ENCODE data around the gene AKR1E2. TPM values are rescaled to one million over a fixed set of nuclear protein-coding genes. Genes with fewer than 3 reads are reported as not detected.

Gene AKR1E2
- total RNA-seq, 1 donor from 2014 or later = 3.9 TPM

DNA sequence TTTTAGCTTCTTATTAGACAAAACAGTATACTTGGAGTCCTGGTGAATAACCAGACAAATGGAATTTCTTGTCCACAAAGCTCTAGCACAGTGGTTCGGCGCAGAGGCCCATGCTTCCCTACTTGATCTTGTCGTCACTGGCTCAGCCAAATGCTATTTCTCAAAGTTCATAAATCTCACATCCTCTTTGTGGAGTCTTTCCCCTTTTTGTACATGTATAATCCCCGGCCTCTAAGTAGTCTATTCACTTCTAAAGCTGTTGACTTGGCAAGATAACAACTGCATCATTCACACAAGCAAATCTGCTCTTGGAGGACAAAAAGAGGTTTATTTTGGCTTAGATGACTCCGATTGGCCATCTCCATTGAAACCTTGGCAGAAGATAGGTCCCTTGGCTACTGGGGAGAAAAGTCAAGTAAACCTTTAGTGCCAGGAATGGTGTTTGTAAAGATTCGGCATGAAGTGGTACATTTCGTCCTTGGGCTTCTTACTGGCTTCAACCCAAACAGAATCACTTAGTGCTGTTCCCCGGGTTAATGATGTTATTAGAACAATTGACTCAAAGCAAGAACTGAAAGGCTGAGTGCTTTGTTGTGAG lies 5.1 kb upstream of the AKR1E2 start:
- DNase-seq (ENCODE audit: low read depth, low spot score) = no peak
- Mint-ChIP-seq H3K27me3 (ENCODE audit: low read depth) (peaks cover 12% of the 10 kb centered on the region), H3K9me3 (peaks cover 4% of the 10 kb centered on the region)

GRCh38 chr10:4822208-4822607 lies 3.8 kb upstream of the AKR1E2 start:
- peaks cover 14% of the 10 kb centered on the region for H3K27me3 Mint-ChIP-seq (ENCODE audit: low read depth)
- no peaks in the 10 kb centered on the region for H3K9me3 Mint-ChIP-seq
- TF ChIP-seq, protein P1, sequence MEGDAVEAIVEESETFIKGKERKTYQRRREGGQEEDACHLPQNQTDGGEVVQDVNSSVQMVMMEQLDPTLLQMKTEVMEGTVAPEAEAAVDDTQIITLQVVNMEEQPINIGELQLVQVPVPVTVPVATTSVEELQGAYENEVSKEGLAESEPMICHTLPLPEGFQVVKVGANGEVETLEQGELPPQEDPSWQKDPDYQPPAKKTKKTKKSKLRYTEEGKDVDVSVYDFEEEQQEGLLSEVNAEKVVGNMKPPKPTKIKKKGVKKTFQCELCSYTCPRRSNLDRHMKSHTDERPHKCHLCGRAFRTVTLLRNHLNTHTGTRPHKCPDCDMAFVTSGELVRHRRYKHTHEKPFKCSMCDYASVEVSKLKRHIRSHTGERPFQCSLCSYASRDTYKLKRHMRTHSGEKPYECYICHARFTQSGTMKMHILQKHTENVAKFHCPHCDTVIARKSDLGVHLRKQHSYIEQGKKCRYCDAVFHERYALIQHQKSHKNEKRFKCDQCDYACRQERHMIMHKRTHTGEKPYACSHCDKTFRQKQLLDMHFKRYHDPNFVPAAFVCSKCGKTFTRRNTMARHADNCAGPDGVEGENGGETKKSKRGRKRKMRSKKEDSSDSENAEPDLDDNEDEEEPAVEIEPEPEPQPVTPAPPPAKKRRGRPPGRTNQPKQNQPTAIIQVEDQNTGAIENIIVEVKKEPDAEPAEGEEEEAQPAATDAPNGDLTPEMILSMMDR (conservative IDR thresholded peaks at IDR 0.05) = no peak

More for the DNA sequence above, 5.1 kb upstream of the AKR1E2 start:
- Mint-ChIP-seq H3K4me1 (peaks cover 2% of the 10 kb centered on the region), H3K36me3 (ENCODE audit: low read depth) (no peaks in the 10 kb centered on the region), H3K27ac (ENCODE audit: unreplicated experiment) (no peak overlapping the region), H3K4me3 (no peak overlapping the region)
- TF ChIP-seq, protein P1 (conservative IDR thresholded peaks at IDR 0.05) = no peak

DNA sequence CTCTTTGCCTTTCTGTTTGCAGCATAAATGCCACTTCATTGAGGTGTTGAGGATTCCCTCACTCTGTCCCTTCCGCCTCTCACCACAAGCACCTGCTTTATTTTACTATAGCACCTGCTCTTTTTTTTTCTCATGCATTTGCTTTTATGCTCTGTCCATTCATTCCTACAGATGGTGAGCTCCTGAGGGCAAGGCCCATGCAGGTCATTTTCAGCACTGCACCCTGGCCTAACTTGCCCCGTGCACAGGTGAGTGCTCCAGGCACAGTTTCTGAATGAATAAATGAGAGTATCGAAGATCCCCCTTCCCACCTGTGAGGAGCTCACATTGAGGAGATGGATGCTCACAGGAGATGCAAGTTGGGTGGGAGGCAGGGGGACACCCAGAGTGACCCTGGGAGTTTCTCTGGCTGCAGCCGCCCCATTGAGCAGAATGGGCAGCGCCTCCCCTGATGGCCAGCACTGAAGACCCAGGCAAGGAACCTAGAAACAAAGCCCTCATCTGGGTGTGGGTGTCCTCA lies 1.2 kb upstream of the AKR1E2 start:
- H3K27ac Mint-ChIP-seq (ENCODE audit: unreplicated experiment) = no peak overlapping the region
- H3K36me3 Mint-ChIP-seq (ENCODE audit: low read depth) = no peaks in the 10 kb centered on the region
- peaks cover 12% of the 10 kb centered on the region for H3K4me1 Mint-ChIP-seq
- H3K9me3 Mint-ChIP-seq = no peaks in the 10 kb centered on the region
- TF ChIP-seq, protein P1 (conservative IDR thresholded peaks at IDR 0.05) = no peak
- DNase-seq (ENCODE audit: low read depth, low spot score) = no peak
- no peak overlapping the region for H3K4me3 Mint-ChIP-seq
- peaks cover 25% of the 10 kb centered on the region for H3K27me3 Mint-ChIP-seq (ENCODE audit: low read depth)

More at GRCh38 chr10:4822208-4822607, 3.8 kb upstream of the AKR1E2 start:
- H3K27ac Mint-ChIP-seq (ENCODE audit: unreplicated experiment) = no peak overlapping the region
- DNase-seq (ENCODE audit: low read depth, low spot score) = no peak
- no peaks in the 10 kb centered on the region for H3K36me3 Mint-ChIP-seq (ENCODE audit: low read depth)
- H3K4me1 Mint-ChIP-seq = peaks cover 6% of the 10 kb centered on the region
- no peak overlapping the region for H3K4me3 Mint-ChIP-seq

DNA sequence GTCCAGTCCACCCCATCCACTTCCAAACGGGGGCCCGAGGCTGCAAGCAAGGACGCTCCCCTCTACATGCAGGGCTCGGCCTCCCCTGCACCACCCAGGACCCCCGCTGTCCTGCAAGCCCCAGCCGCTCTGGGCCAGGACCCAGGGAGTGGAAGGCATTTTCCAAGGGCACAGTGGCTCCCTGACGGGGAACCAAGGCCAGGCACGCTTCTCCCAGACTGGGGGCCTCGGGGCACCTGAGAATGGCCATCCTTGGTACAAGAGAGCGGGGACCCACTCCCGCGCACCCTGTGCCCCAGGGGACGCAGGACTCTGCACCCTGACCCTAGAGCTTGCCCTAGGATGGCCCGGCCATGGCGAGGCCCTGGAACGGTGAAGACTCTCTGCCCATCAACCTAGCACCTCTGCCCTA lies 545 bp upstream of the AKR1E2 start:
- DNase-seq (ENCODE audit: low read depth, low spot score) = no peak
- Mint-ChIP-seq H3K4me3 (no peak overlapping the region), H3K9me3 (no peaks in the 10 kb centered on the region), H3K27me3 (ENCODE audit: low read depth) (peaks cover 28% of the 10 kb centered on the region), H3K4me1 (peaks cover 18% of the 10 kb centered on the region), H3K36me3 (ENCODE audit: low read depth) (no peaks in the 10 kb centered on the region), H3K27ac (ENCODE audit: unreplicated experiment) (no peak overlapping the region)
- TF ChIP-seq, protein P1 (conservative IDR thresholded peaks at IDR 0.05) = no peak

DNA sequence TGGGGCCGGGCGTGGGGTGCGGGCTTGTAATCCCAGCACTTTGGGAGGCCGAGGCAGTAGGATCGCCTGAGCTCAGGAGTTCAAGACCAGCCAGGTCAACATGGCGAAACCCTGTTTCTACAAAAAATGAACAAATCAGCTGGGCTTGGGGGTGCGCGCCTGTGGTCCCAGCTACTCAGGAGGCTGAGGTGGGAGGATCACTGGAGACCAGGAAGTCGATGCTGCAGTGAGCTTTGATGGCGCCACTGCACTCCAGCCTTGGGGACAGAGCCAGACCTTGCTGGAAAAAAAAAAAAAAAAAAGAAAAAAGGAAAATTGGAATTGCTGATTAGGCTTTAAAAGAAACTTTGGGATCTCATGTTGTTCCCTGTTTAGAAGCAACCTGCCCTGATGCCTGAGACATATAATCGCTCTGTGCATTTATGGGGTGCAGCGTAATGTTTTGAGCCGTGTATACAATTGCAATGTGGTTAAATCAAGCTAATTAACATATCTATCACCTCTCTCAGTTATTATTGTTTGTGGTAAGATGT lies 851 bp downstream of the AKR1E2 start:
- no peak for DNase-seq (ENCODE audit: low read depth, low spot score)
- Mint-ChIP-seq H3K27ac (ENCODE audit: unreplicated experiment) (no peak overlapping the region), H3K9me3 (no peaks in the 10 kb centered on the region), H3K4me1 (peaks cover 26% of the 10 kb centered on the region), H3K36me3 (ENCODE audit: low read depth) (no peaks in the 10 kb centered on the region), H3K27me3 (ENCODE audit: low read depth) (peaks cover 26% of the 10 kb centered on the region), H3K4me3 (peak overlapping the region; percentile 69)
- TF ChIP-seq, protein P1 (conservative IDR thresholded peaks at IDR 0.05) = no peak

All from neural crest cell (in vitro differentiated cells).